ENCODE data around the gene FN3KRP. TPM values are rescaled to one million over a fixed set of nuclear protein-coding genes. Genes with fewer than 3 reads are reported as not detected.
A peak's percentile ranks its signal among the peaks of the same experiment; 100 is the strongest.

The FN3KRP gene
- polyA plus RNA-seq, 3 donors = 16.5 to 24.8 (median 23.2) TPM

DNA sequence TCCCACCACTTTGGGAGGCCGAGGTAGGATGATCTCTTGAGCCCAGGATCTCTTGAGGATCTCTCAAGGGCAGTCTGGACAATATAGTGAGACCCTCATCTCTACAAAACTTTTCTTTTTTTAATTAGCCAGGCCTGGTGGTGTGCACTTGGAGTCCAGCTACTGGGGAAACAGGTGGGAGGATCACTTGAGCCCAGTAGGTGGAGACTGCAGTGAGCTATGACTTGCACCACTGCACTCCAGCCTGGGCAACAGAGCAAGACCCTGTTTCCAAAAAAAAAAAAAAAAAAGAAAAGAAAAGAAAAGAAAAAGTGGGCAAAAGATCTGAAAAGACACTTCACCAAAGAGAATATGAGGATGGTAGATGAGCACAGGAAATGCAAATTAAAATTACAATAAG lies 33.0 kb upstream of the FN3KRP start:
- Histone ChIP-seq H3K9me3 (replicated peaks in 1 of 2; ENCODE audit: control insufficient read depth in 1 of 2, insufficient read depth in 1 of 2, low read length in 2 of 2) (peaks cover 4 to 11% of the 10 kb centered on the region in 2 donors), H4K20me1 (ENCODE audit: insufficient read depth, low read length) (no peaks in the 10 kb centered on the region), H3K4me3 (replicated peaks in 1 of 3; ENCODE audit: low read depth in 2 of 3, low read length in 3 of 3) (no peak overlapping the region), H3K36me3 (replicated peaks in 1 of 2; ENCODE audit: control insufficient read depth in 1 of 2, insufficient read depth in 2 of 2, low read length in 2 of 2) (no peaks in the 10 kb centered on the region), H3K79me2 (ENCODE audit: insufficient read depth, low read length) (no peaks in the 10 kb centered on the region), H3K27me3 (ENCODE audit: control insufficient read depth in 2 of 2, insufficient read depth in 2 of 2, low read length in 2 of 2) (no peaks in the 10 kb centered on the region), H3K9ac (ENCODE audit: insufficient read depth, low read length, poor library complexity, severe bottlenecking) (no peak overlapping the region), H3K27ac (ENCODE audit: low read depth in 1 of 2, low read length in 2 of 2) (no peak overlapping the region), H3K4me1 (ENCODE audit: control insufficient read depth in 1 of 2, insufficient read depth in 2 of 2, low read length in 2 of 2) (peaks cover 0 to 3% of the 10 kb centered on the region in 2 donors), H2AFZ (ENCODE audit: insufficient read depth, low read depth, low read length, poor library complexity, severe bottlenecking) (no peak overlapping the region), H3K4me2 (replicated peaks; ENCODE audit: extremely low read depth, low read length, poor library complexity, severe bottlenecking) (no peak overlapping the region)
- no peak for DNase-seq
- Mint-ChIP-seq H3K27me3 (ENCODE audit: low read depth in 3 of 3) (peaks cover 2 to 4% (median 4%) of the 10 kb centered on the region in 3 donors), H3K9me3 (peaks cover 5 to 21% (median 13%) of the 10 kb centered on the region in 7 donors), H3K27ac (peak overlapping the region in 2 of 7 donors; percentile 66 to 85), H3K4me1 (peaks cover 2% of the 10 kb centered on the region), H3K4me3 (no peak overlapping the region), H3K36me3 (no peaks in the 10 kb centered on the region)
- TF ChIP-seq CTCF (IDR thresholded peaks at IDR 0.05) = no peak
- intact Hi-C loops (cut with micrococcal nuclease) = no loop called here
- WGBS (ENCODE audit: insufficient coverage) = 100% methylated on average over 1 of the region's 1 CpG

DNA sequence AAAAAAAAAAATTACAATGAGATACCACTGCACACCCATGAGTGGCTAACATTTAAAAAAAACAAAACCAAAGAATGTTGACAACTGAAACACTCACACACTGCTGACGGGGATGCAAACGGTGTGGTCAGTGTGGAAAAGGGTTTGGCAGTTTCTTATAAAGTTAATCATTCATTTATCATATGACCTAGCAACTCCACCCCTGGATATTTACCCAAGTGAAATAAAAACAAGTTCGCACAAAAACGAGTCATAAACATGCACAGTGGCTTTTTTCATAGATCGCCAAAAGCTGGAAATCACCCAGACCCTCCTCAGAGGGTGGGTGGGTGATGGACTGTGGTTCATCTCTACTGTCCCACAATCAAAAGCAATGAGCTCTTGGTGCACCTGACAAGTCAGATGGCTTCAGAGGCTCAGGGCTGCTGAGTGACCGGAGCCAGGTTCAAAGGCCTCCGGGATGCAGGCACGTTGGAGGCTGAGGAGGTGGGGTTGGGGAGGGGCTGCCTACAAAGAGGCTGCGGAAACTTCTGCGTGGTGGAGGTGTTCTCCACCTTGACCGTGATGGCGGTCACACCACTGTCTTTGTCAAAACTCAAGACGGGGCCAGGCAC lies 32.2 kb upstream of the FN3KRP start:
- Mint-ChIP-seq H3K4me1 (peaks cover 2% of the 10 kb centered on the region), H3K4me3 (no peak overlapping the region), H3K27ac (no peak overlapping the region), H3K36me3 (no peaks in the 10 kb centered on the region), H3K9me3 (peaks cover 5 to 21% (median 13%) of the 10 kb centered on the region in 7 donors), H3K27me3 (ENCODE audit: low read depth in 3 of 3) (peaks cover 2 to 4% (median 4%) of the 10 kb centered on the region in 3 donors)
- H3K9ac ChIP-seq (ENCODE audit: insufficient read depth, low read length, poor library complexity, severe bottlenecking) = no peak overlapping the region
- intact Hi-C loops (cut with micrococcal nuclease) = no loop called here
- no peak for DNase-seq
- H4K20me1 ChIP-seq (ENCODE audit: insufficient read depth, low read length) = no peaks in the 10 kb centered on the region
- H3K4me3 ChIP-seq (replicated peaks in 1 of 3; ENCODE audit: low read depth in 2 of 3, low read length in 3 of 3) = no peak overlapping the region
- no peak overlapping the region for H3K27ac ChIP-seq (ENCODE audit: low read depth in 1 of 2, low read length in 2 of 2)
- H3K9me3 ChIP-seq (replicated peaks in 1 of 2; ENCODE audit: control insufficient read depth in 1 of 2, insufficient read depth in 1 of 2, low read length in 2 of 2) = peaks cover 4 to 11% of the 10 kb centered on the region in 2 donors
- H3K36me3 ChIP-seq (replicated peaks in 1 of 2; ENCODE audit: control insufficient read depth in 1 of 2, insufficient read depth in 2 of 2, low read length in 2 of 2) = no peaks in the 10 kb centered on the region
- H3K4me2 ChIP-seq (replicated peaks; ENCODE audit: extremely low read depth, low read length, poor library complexity, severe bottlenecking) = no peak overlapping the region
- H3K79me2 ChIP-seq (ENCODE audit: insufficient read depth, low read length) = no peaks in the 10 kb centered on the region
- WGBS (ENCODE audit: insufficient coverage) = 96% methylated on average over 5 of the region's 13 CpGs
- peaks cover 0 to 3% of the 10 kb centered on the region in 2 donors for H3K4me1 ChIP-seq (ENCODE audit: control insufficient read depth in 1 of 2, insufficient read depth in 2 of 2, low read length in 2 of 2)
- H3K27me3 ChIP-seq (ENCODE audit: control insufficient read depth in 2 of 2, insufficient read depth in 2 of 2, low read length in 2 of 2) = no peaks in the 10 kb centered on the region
- H2AFZ ChIP-seq (ENCODE audit: insufficient read depth, low read depth, low read length, poor library complexity, severe bottlenecking) = no peak overlapping the region
- TF ChIP-seq CTCF (IDR thresholded peaks at IDR 0.05) = no peak

Data from CD14-positive monocyte (primary cell).